ENCODE measurements around the gene SLC43A2. TPM values are rescaled to one million over a fixed set of nuclear protein-coding genes. Genes with fewer than 3 reads are reported as not detected.

SLC43A2 gene
- total and polyA plus RNA-seq, 8 donors: 0.29 to 15.8 (median 5.2) TPM

DNA sequence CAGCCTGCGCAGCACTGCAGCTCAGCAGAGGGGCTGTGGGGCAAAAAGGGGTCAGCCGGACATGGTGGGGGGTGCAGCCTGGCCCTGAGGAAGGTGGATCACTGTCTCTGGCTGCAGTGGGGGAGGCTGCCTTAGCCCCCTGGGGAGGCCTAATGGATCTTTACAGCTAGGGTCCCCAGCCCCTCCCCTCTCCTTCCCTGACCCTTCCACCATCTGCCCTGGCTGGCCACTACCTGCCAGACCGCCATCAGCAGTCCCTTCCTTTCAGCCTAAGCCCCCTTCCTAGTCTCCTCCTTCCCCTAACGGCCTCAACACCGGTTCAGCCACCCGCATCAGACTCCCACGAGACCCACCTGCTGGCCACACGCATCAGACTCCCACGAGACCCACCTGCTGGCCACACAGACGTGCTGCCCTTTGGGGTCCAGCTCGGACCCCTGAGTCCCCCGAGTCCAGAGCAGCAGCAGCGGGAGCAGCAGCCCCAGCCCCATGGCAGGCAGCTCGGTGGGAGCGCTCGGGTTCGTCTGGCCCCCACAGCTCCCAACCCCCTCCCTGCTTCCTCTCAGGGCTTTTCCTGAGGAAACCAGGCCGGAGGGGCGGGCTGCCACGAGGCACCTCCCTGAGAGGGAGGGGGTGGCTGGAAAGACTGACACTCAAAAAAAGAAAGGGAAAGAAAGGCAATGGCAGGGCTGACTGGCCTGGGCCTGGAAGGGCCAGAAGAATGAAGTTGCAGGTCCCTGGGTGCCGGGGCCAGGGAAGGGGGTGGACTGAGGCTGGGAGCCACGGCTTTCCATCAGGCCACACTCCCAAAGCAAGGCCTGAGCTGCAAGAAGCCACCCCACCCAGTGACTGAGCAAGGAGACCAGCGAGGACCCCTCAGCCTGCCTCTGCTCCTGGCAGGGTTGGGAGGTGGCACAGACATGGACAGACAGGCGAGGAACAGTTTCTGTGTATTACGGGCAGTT lies 16.9 kb upstream of the SLC43A2 start, which contains the start of gene SCARF1:
SCARF1 (minus strand) TSS at position 526 of the 965 bp plus-strand sequence; CDS start at position 491, 35 bp downstream.
- Histone ChIP-seq H3K9me3 (no peaks in the 10 kb centered on the region), H3K27ac (peak within 1 kb of the TSS; percentile 48 to 82 (median 68)), H3K36me3 (peaks cover 3 to 7% (median 5%) of the 10 kb centered on the region in 4 donors), H3K4me1 (peaks cover 35 to 65% (median 62%) of the 10 kb centered on the region in 4 donors), H3K27me3 (no peaks in the 10 kb centered on the region), H3K4me3 (peak within 1 kb of the TSS; percentile 20 to 60 (median 36))
- WGBS, 5 donors: 70 to 88% (median 80%) methylated on average over 21 to 25 of the region's 25 CpGs
- intact Hi-C loops (cut with DNase I; ENCODE audit: low total_unique reads): no loop called here
- DNase-seq: peak in 1 of 2 donors; percentile 70
- no peak for TF ChIP-seq EP300 (IDR thresholded peaks at IDR 0.05)
- peak in 2 of 3 donors; percentile 11 to 17 for TF ChIP-seq POLR2AphosphoS5 (IDR thresholded peaks at IDR 0.05)

DNA sequence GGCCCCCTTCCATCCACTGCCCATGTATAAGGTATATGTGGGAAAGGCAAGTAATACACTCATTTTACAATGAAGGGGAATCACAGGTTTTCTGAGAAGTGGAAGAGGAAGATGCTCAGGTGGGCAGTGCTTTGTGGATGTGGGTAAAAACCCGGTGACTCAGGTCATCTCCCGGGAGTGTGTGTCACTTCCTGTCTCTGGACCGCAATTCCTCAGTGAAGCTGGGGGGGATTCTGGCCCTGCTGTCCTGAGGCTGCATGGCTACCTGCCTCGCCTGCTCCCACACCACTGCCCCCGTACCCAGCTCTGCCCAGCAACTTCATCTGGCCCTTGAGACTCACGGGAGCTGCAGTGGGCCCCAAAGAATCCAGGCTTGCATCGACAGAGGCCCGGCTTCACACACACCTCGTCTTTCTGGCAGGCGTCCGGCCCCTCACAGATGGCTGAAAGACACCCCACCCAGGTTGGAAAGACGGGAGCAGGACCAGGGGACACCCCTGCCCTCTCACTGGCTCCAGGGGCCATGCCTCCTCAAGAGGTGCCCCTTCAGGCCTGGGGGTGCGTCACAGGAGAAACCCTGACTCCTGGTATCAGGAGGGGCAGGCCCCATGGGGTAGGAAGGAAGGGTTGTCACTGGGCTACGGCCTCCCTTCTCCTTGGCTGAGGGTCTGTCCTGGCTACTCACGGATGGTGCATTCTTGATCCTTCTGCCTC lies 16.0 kb upstream of the SLC43A2 start:
- 75 to 86% (median 80%) methylated on average over 11 to 15 of the region's 15 CpGs for WGBS, 5 donors
- H3K4me3 ChIP-seq: peak overlapping the region in 3 of 4 donors; percentile 33 to 60 (median 39)
- TF ChIP-seq, protein P1, sequence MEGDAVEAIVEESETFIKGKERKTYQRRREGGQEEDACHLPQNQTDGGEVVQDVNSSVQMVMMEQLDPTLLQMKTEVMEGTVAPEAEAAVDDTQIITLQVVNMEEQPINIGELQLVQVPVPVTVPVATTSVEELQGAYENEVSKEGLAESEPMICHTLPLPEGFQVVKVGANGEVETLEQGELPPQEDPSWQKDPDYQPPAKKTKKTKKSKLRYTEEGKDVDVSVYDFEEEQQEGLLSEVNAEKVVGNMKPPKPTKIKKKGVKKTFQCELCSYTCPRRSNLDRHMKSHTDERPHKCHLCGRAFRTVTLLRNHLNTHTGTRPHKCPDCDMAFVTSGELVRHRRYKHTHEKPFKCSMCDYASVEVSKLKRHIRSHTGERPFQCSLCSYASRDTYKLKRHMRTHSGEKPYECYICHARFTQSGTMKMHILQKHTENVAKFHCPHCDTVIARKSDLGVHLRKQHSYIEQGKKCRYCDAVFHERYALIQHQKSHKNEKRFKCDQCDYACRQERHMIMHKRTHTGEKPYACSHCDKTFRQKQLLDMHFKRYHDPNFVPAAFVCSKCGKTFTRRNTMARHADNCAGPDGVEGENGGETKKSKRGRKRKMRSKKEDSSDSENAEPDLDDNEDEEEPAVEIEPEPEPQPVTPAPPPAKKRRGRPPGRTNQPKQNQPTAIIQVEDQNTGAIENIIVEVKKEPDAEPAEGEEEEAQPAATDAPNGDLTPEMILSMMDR (IDR thresholded peaks at IDR 0.05): no peak
- TF ChIP-seq POLR2AphosphoS5 (IDR thresholded peaks at IDR 0.05) (no peak), POLR2A (IDR thresholded peaks at IDR 0.05) (no peak), EP300 (IDR thresholded peaks at IDR 0.05) (no peak)
- DNase-seq: no peak
- H3K4me1 ChIP-seq: peaks cover 27 to 65% (median 56%) of the 10 kb centered on the region in 4 donors
- H3K27ac ChIP-seq: peak overlapping the region in 4 of 5 donors; percentile 65 to 82 (median 70)
- no peaks in the 10 kb centered on the region for H3K27me3 ChIP-seq
- intact Hi-C loops (cut with DNase I; ENCODE audit: low total_unique reads): no loop called here
- no peaks in the 10 kb centered on the region for H3K9me3 ChIP-seq
- H3K36me3 ChIP-seq: peaks cover 0 to 5% (median 4%) of the 10 kb centered on the region in 4 donors

DNA sequence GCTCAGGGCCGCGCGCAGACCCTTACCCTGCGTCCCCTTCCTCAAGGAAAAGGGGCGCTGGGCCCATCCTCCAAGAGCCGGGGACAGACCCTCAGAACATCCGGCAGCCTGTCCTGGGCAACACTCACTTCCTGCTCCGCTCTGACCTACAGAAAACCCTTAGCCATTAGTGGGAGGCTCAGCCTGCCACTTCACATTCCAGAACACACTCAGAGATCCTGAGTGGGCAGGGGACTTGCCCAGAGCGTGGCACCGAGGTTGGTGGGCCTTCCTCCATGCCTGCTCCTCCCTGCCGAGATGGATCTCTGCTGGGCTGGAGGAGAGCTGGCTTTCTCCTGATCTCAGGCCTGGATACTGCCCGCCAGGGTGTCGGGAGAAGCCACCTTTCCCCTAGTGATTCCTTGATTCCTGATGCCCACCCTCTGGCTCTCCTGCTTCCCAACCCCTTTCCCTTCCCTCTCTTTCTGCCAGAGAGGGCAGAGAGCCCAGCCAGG lies 15.4 kb upstream of the SLC43A2 start:
- WGBS, 5 donors: 19 to 57% (median 24%) methylated on average over 3 to 13 of the region's 13 CpGs
- DNase-seq: peak in 1 of 2 donors; percentile 51
- Histone ChIP-seq H3K4me1 (peaks cover 26 to 65% (median 55%) of the 10 kb centered on the region in 4 donors), H3K27me3 (no peaks in the 10 kb centered on the region), H3K27ac (peak overlapping the region; percentile 31 to 82 (median 68)), H3K9me3 (no peaks in the 10 kb centered on the region), H3K36me3 (peaks cover 0 to 5% (median 4%) of the 10 kb centered on the region in 4 donors), H3K4me3 (peak overlapping the region; percentile 48 to 60 (median 58))
- TF ChIP-seq EP300 (IDR thresholded peaks at IDR 0.05) (no peak), POLR2AphosphoS5 (IDR thresholded peaks at IDR 0.05) (peak in 1 of 3 donors; percentile 12), POLR2A (IDR thresholded peaks at IDR 0.05) (no peak)
- TF ChIP-seq, protein P1 (IDR thresholded peaks at IDR 0.05): no peak
- intact Hi-C loops (cut with DNase I; ENCODE audit: low total_unique reads): no loop called here

DNA sequence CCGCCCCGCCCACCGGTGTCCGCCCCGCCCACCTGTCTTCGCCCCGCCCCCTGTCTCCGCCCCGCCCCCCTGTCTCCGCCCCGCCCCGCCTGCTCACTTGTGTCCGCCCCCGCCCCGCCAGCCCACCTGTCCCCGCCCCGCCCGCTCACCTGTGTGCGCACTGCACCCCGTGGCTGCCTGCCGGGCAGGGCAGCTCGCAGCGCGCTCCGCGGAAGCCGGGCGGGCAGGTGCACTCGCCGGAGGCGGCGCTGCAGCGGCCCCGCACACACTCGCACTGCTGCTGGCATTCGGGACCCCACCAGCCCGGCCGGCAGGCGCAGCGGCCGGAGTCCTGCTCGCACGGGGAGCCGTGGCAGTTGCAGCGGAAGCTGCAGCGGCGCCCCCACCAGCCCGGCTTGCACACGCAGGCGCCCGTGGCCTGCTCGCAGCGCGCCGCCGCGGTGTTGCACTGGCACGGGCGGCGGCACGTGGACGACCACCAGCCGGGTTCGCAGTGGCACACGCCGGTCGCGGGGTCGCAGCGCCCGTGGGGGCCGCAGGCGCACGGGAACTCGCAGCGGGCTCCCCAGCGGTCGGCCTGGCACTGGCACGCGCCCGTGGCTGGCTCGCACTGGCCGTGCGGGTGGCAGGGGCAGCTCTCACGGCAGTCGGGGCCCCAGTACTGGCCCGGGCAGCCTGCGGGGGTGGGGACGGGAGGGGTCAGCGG lies 14.8 kb upstream of the SLC43A2 start:
- DNase-seq: peak; percentile 92 to 93
- 0 to 1% (median 1%) methylated on average over 14 to 87 of the region's 90 CpGs; no CpG with 5 or more reads in 1 of the 5 donors for WGBS, 5 donors
- no peaks in the 10 kb centered on the region for H3K9me3 ChIP-seq

More for the DNA sequence above, 14.8 kb upstream of the SLC43A2 start:
- H3K36me3 ChIP-seq: peaks cover 0 to 5% (median 4%) of the 10 kb centered on the region in 4 donors
- peak overlapping the region; percentile 48 to 60 (median 58) for H3K4me3 ChIP-seq
- no peaks in the 10 kb centered on the region for H3K27me3 ChIP-seq
- H3K27ac ChIP-seq: peak overlapping the region; percentile 31 to 82 (median 68)
- peaks cover 23 to 62% (median 51%) of the 10 kb centered on the region in 4 donors for H3K4me1 ChIP-seq
- intact Hi-C loops (cut with DNase I; ENCODE audit: low total_unique reads): no loop called here
- TF ChIP-seq EP300 (IDR thresholded peaks at IDR 0.05) (no peak), POLR2A (IDR thresholded peaks at IDR 0.05) (no peak), POLR2AphosphoS5 (IDR thresholded peaks at IDR 0.05) (peak in 2 of 3 donors; percentile 57 to 65)
- TF ChIP-seq, protein P1 (IDR thresholded peaks at IDR 0.05): peak in 2 of 7 experiments; percentile 21 to 35

All from stomach (tissue), 9 donors.